Tibial nerve (tissue), 4 donors: Measurements from ENCODE around the gene METTL22.

Source experiments
- EP300 ChIP-seq, 2 donors: sonication (generic); formaldehyde crosslinking; IDR thresholded peaks; one replicate each; pipeline ENCODE4 v1.6.1; 2017; ENCODE audit warnings: antibody characterized with exemption in 2 of 2, mild to moderate bottlenecking in 1 of 2
- POLR2A ChIP-seq, 2 donors: fragments of 450-650 bp; IDR thresholded peaks; one replicate each; pipeline ENCODE4 v1.6.1; 2017; ENCODE audit warnings: antibody characterized with exemption in 2 of 2, mild to moderate bottlenecking in 2 of 2, moderate library complexity in 2 of 2
- TF ChIP-seq, protein P1 (sequence below), 5 experiments: fragments of 200-600 bp in 3 of 5; fragments of 450-650 bp in 2 of 5; sonication (generic) in 3 of 5; IDR thresholded peaks; one replicate each; pipeline ENCODE4 v1.5.1; 2016 to 2019; ENCODE audit warnings: antibody characterized with exemption in 5 of 5, mild to moderate bottlenecking in 3 of 5, moderate library complexity in 2 of 5

DNA sequence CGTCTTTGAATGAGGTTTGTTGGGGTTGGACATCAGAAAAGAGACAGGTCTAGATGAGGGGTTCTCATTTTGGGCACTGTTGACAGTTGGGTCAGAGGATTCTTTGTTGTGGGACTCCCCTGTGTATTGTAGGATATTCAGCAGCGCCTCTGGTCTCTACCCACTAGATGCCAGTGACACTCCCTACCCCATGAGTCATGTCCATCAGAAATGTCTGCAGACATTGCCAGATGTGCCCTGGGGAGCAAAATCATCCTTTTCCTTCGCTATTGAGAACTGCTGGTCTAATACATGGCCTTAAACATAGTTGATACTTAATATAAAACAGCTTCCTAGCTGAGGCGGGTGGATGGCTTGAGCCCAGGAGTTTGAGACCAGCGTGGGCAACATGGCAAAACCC is 56.0 kb downstream of the METTL22 start:
- TF ChIP-seq POLR2A (IDR thresholded peaks at IDR 0.05): no peak
- TF ChIP-seq, protein P1, sequence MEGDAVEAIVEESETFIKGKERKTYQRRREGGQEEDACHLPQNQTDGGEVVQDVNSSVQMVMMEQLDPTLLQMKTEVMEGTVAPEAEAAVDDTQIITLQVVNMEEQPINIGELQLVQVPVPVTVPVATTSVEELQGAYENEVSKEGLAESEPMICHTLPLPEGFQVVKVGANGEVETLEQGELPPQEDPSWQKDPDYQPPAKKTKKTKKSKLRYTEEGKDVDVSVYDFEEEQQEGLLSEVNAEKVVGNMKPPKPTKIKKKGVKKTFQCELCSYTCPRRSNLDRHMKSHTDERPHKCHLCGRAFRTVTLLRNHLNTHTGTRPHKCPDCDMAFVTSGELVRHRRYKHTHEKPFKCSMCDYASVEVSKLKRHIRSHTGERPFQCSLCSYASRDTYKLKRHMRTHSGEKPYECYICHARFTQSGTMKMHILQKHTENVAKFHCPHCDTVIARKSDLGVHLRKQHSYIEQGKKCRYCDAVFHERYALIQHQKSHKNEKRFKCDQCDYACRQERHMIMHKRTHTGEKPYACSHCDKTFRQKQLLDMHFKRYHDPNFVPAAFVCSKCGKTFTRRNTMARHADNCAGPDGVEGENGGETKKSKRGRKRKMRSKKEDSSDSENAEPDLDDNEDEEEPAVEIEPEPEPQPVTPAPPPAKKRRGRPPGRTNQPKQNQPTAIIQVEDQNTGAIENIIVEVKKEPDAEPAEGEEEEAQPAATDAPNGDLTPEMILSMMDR (IDR thresholded peaks at IDR 0.05): no peak
- TF ChIP-seq EP300 (IDR thresholded peaks at IDR 0.05): no peak
